Heart right ventricle (tissue), 16 donors: ENCODE data around the gene NCKIPSD. TPM values are rescaled to one million over a fixed set of nuclear protein-coding genes. Genes with fewer than 3 reads are reported as not detected.

Source experiments
- ATAC-seq, 8 donors: fragments of 200-7000 bp; cut with Tn5 transposase; one replicate each; pipeline ENCODE4 v1.9.1; 2020; ENCODE audit warnings: mild to moderate bottlenecking in 8 of 8, moderate library complexity in 8 of 8, moderate number of reproducible peaks in 1 of 8
- DNase-seq, 2 donors: peaks; one replicate each; pipeline ENCODE4 v3.0.0-alpha.2; 2020
- H3K27ac ChIP-seq, 10 donors: fragments of 200-600 bp; sonication (generic) in 2 of 10; one replicate each; pipeline versions ENCODE4 v1.5.0 to v1.8.0; 2020 to 2022; ENCODE audit warnings: mild to moderate bottlenecking in 3 of 10
- H3K27me3 ChIP-seq, 7 donors: fragments of 200-600 bp; one replicate each; pipeline ENCODE4 v1.8.0; 2021 to 2022; ENCODE audit warnings: mild to moderate bottlenecking in 2 of 7
- H3K36me3 ChIP-seq, 9 donors: fragments of 200-600 bp; sonication (generic) in 1 of 9; one replicate each; pipeline versions ENCODE4 v1.5.0 to v1.8.0; 2020 to 2022; ENCODE audit warnings: mild to moderate bottlenecking in 2 of 9
- H3K4me1 ChIP-seq, 9 donors: fragments of 200-600 bp; sonication (generic) in 1 of 9; one replicate each; pipeline versions ENCODE4 v1.5.0 to v1.8.0; 2020 to 2022; ENCODE audit warnings: mild to moderate bottlenecking in 4 of 9
- H3K4me3 ChIP-seq, 10 donors: fragments of 200-600 bp; sonication (generic) in 2 of 10; one replicate each; pipeline versions ENCODE4 v1.5.0 to v1.8.0; 2020 to 2022; ENCODE audit warnings: mild to moderate bottlenecking in 7 of 10, moderate library complexity in 2 of 10
- H3K9me3 ChIP-seq, 11 donors: fragments of 200-600 bp in 10 of 11; sonication (generic) in 2 of 11; one replicate each; pipeline versions ENCODE4 v1.5.0 to v1.8.0; 2013 to 2022; ENCODE audit warnings: mild to moderate bottlenecking in 2 of 11, control low read depth in 1 of 11, moderate library complexity in 1 of 11
- WGBS, 2 donors: extraction: QIAGEN DNeasy Blood & Tissue Kit; methylation state at CpG; one replicate each; pipeline ENCODE4 v1.1.7; 2013; ENCODE audit warnings: inconsistent platforms in 1 of 2; 5-methylcytosine and 5-hydroxymethylcytosine counted together
- intact Hi-C, 10 donors: fragments of 100-400 bp; cut with DNase I; formaldehyde crosslinking; loops; one replicate each; pipeline versions ENCODE4 v1.11.1 to v1.14.2; 2022
- polyA plus RNA-seq, 2 donors: library from polyadenylated mRNA; stranded (reverse); fragments of 200-250 nt; gene quantifications; one replicate each; pipeline ENCODE4 v1.2.3, GENCODE V29; 2013
- total RNA-seq, 10 donors: library from RNA; stranded (reverse); fragmentation: NEBNext Ultra II Directional in 3 of 10; extraction: Animal tissue kit (Norgen Biotek cat#: 25700) in 3 of 10; gene quantifications; one replicate each; pipeline versions ENCODE4 v1.2.1 to v1.2.4, GENCODE V29; 2021 to 2023
- TF ChIP-seq, protein P1 (sequence below), 9 donors: fragments of 200-600 bp; sonication (generic) in 2 of 9; IDR thresholded peaks; one replicate each; pipeline versions ENCODE4 v1.5.0 to v1.8.0; 2021 to 2022; ENCODE audit warnings: antibody characterized with exemption in 9 of 9, mild to moderate bottlenecking in 5 of 9, moderate library complexity in 1 of 9
- donor health status: Arrhythmogenic right ventricular cardiomyopathy.
- donor health status: ischemic (EF 13 %, LVEDD 7.1; RV severe dilation, severe dysfunction).
- donor health status: healthy with polysubstance abuse.
- donor health status: DM: no; HTN: yes; CAD: no.
- donor health status: DM: no; HTN: no; CAD: no.
- donor health status: ischemic (EF 25% LVEDD 6.9; RV normal size, moderate dysfunction).
- donor health status: ischemic (EF 25% LVEDD 5.7; RV mildly dilated, moderate dysfunction).
- donor health status: healthy.
- donor health status: DM: yes; HTN: yes; CAD: no.
- donor health status: Ischemic cardiomyopathy.
- donor health status: ischemic (EF 35%, LVEDD 5.7; RV mildly dilated, moderate dysfunction).
- donor health status: nonischemic (EF 11% LVEDD 7.7; RV severe dilation, severe dysfunction).
- donor health status: DM: yes; HTN: yes; CAD: no.
- donor health status: PGD.
- donor health status: ischemic (EF 29% LVEDD 5.4; RV normal size, mild dysfunction).
- donor health status: nonischemic (EF 23%, LVEDD 6.1; RV moderate dilation, normal function).

Gene NCKIPSD
- total and polyA plus RNA-seq, 12 donors, result 9.4 to 21.1 (median 14.6) TPM

DNA sequence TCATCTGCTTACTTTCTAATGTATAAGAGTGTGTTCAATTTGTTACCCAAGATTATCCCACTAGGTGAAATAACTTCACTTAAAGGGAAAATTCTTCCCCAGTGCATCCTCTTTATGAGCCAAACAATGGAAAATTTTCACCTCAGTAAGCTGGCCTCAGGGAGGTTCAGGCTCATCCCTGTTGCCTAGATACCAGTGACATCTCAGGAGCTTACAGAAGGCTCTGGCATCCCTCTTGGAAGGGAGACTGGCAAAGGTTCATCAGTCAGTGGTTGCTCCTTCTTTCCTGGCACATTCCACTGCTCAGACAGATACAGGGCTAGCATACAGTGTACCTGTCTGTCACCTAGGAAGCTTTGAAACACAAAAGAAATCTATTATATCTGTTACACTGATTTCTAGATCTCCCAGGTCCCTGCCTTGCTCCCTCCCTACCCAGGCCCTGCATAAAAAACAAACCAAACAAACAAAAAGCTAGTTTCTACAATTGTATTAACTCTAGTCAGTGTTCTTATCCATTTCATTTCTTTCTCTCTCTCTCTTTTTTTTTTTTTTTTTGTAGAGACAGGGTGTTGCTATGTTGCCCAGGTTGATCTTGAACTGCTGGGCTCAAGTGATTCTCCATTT is 29.6 kb upstream of the NCKIPSD start:
- Histone ChIP-seq H3K27me3 (no peaks in the 10 kb centered on the region), H3K4me1 (peaks cover 4 to 61% (median 45%) of the 10 kb centered on the region in 9 donors), H3K27ac (peak overlapping the region in 1 of 10 donors; percentile 33), H3K9me3 (no peaks in the 10 kb centered on the region), H3K36me3 (peaks cover 0 to 51% (median 13%) of the 10 kb centered on the region in 9 donors), H3K4me3 (peak overlapping the region in 6 of 10 donors; percentile 73 to 91 (median 80))
- DNase-seq, result no peak
- intact Hi-C loops, result no loop called here
- TF ChIP-seq, protein P1, sequence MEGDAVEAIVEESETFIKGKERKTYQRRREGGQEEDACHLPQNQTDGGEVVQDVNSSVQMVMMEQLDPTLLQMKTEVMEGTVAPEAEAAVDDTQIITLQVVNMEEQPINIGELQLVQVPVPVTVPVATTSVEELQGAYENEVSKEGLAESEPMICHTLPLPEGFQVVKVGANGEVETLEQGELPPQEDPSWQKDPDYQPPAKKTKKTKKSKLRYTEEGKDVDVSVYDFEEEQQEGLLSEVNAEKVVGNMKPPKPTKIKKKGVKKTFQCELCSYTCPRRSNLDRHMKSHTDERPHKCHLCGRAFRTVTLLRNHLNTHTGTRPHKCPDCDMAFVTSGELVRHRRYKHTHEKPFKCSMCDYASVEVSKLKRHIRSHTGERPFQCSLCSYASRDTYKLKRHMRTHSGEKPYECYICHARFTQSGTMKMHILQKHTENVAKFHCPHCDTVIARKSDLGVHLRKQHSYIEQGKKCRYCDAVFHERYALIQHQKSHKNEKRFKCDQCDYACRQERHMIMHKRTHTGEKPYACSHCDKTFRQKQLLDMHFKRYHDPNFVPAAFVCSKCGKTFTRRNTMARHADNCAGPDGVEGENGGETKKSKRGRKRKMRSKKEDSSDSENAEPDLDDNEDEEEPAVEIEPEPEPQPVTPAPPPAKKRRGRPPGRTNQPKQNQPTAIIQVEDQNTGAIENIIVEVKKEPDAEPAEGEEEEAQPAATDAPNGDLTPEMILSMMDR (IDR thresholded peaks at IDR 0.05), result no peak
- ATAC-seq, result no peak

DNA sequence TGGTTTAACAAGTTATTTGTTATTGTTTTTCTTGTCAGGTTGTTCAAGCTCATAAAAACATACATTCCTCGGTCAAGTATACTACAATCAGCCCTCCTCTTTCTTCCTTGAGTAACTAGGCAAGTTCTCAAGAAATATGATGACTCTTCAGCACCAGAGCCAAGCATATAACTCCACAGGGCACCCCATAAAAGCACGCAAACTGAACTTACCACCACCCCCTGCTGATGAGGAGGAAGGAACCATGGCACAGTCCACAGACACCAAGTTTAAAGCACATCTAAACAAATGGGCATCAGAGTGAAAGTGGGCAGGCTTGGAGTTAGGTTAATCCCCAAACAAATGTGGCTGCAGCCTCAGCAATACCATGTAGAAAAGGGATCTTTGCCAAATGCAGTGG is 26.0 kb upstream of the NCKIPSD start:
- Histone ChIP-seq H3K4me1 (peaks cover 4 to 86% (median 59%) of the 10 kb centered on the region in 9 donors), H3K9me3 (no peaks in the 10 kb centered on the region), H3K27me3 (no peaks in the 10 kb centered on the region), H3K27ac (no peak overlapping the region), H3K4me3 (no peak overlapping the region), H3K36me3 (peaks cover 0 to 85% (median 13%) of the 10 kb centered on the region in 9 donors)
- ATAC-seq (no peak), DNase-seq (no peak)
- WGBS, 2 donors, result 90 to 93% methylated on average over 2 of the region's 2 CpGs
- TF ChIP-seq, protein P1 (IDR thresholded peaks at IDR 0.05), result no peak
- intact Hi-C loops, result no loop called here

DNA sequence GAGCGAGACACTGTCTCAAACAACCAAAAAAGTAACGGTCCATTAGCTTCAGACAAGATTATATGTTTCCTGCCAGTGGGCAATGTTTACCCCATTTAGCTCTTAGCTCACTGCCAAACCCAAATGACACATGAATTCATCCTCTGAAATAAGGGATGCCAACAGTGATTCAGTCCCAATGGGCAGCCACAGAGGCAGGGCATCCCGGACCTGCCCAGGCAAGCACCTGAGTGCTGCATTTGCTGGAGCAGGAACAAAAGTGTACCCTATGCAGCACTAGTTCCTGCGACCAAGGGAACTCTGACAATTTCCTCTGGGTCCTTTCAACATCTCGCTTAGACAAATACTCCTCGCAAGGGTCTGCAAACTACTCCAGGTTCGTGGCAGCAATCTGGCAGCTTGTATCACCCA is 23.3 kb upstream of the NCKIPSD start:
- DNase-seq (no peak), ATAC-seq (peak in 2 of 8 donors; percentile 22 to 25)
- TF ChIP-seq, protein P1 (IDR thresholded peaks at IDR 0.05), result no peak
- Histone ChIP-seq H3K27ac (peak overlapping the region in 2 of 10 donors; percentile 2 to 26), H3K36me3 (peaks cover 0 to 95% (median 13%) of the 10 kb centered on the region in 9 donors), H3K27me3 (no peaks in the 10 kb centered on the region), H3K4me3 (no peak overlapping the region), H3K9me3 (no peaks in the 10 kb centered on the region), H3K4me1 (peaks cover 4 to 70% (median 45%) of the 10 kb centered on the region in 9 donors)
- WGBS, 2 donors, result 73 to 82% methylated on average over 7 of the region's 7 CpGs
- intact Hi-C loops, result no loop called here

DNA sequence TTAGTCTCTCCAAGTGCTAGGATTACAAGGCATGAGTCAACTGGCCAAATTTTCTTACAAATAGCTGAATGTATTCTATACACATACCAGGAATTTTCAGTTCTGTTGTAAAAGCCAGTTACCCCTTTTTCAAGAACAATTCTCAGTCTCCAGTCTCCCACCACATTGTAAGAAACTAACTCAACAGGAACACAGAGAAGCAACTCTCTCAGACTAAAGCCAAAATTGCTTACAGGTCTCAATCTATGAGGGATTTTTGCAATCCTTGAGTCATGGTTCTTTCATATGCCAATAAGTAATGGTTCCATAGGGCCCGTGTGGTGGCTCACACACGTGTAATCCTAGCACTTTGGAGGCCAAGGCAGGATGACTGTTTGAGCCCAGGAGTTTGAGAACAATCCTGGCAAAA is 22.8 kb upstream of the NCKIPSD start:
- Histone ChIP-seq H3K4me1 (peaks cover 3 to 70% (median 45%) of the 10 kb centered on the region in 9 donors), H3K27me3 (no peaks in the 10 kb centered on the region), H3K36me3 (peaks cover 0 to 90% (median 9%) of the 10 kb centered on the region in 9 donors), H3K4me3 (no peak overlapping the region), H3K9me3 (no peaks in the 10 kb centered on the region), H3K27ac (peak overlapping the region in 2 of 10 donors; percentile 2 to 26)
- TF ChIP-seq, protein P1 (IDR thresholded peaks at IDR 0.05), result no peak
- intact Hi-C loops, result no loop called here
- WGBS, 2 donors, result 50% methylated on average over 2 of the region's 2 CpGs
- DNase-seq, result no peak
- ATAC-seq, result peak in 1 of 8 donors; percentile 46
